Activated CD8-positive, alpha-beta T cell treated with anti-CD3 and anti-CD28 coated beads for 36 hours (primary cell): Measurements from ENCODE around the gene VPREB3. TPM values are rescaled to one million over a fixed set of nuclear protein-coding genes. Genes with fewer than 3 reads are reported as not detected.
A peak's percentile ranks its signal among the peaks of the same experiment; 100 is the strongest.

Experiments
- ATAC-seq: fragments of 200-7000 bp; cut with Tn5 transposase; one replicate; pipeline ENCODE4 v1.10.0; 2021; ENCODE audit warnings: mild to moderate bottlenecking, moderate library complexity
- CTCF ChIA-PET: fragments of 350-600 bp; sonication (Branson Sonifier 250); formaldehyde crosslinking; loops from one replicate; lab custom pipeline; 2021; ENCODE audit warnings: antibody characterized with exemption; lab: Charles Lee
- POLR2A ChIA-PET: fragments of 350-600 bp; sonication (Branson Sonifier 250); formaldehyde crosslinking; loops from one replicate; lab custom pipeline; 2021; ENCODE audit warnings: antibody characterized with exemption; lab: Charles Lee
- DNase-seq: peaks from one replicate; pipeline ENCODE4 v3.0.0-alpha.2; 2020
- H3K27ac Mint-ChIP-seq: one replicate; pipeline ENCODE4 v1.8.0; 2021; ENCODE audit warnings: mild to moderate bottlenecking, mixed read lengths
- H3K27me3 Mint-ChIP-seq: one replicate; pipeline ENCODE4 v1.8.0; 2021; ENCODE audit warnings: mixed read lengths
- H3K36me3 Mint-ChIP-seq: one replicate; pipeline ENCODE4 v1.8.0; 2021; ENCODE audit warnings: low read depth, mixed read lengths
- H3K4me1 Mint-ChIP-seq: one replicate; pipeline ENCODE4 v1.8.0; 2021; ENCODE audit warnings: low read depth, mixed read lengths
- H3K4me3 Mint-ChIP-seq: one replicate; pipeline ENCODE4 v1.8.0; 2021; ENCODE audit warnings: mild to moderate bottlenecking, moderate library complexity, mixed read lengths
- H3K9me3 Mint-ChIP-seq: one replicate; pipeline ENCODE4 v1.8.0; 2021; ENCODE audit warnings: mixed read lengths
- CTCF ChIP-seq: fragments of 200-600 bp; IDR thresholded peaks from one replicate; pipeline ENCODE4 v1.8.0; 2022; ENCODE audit warnings: antibody characterized with exemption, mild to moderate bottlenecking
- intact Hi-C: fragments of 100-400 bp; cut with micrococcal nuclease; formaldehyde crosslinking; loops from one replicate; pipeline ENCODE4 v1.10.0; 2022
- total RNA-seq, 2 experiments: library from RNA; stranded (reverse); gene quantifications; one replicate each; pipeline ENCODE4 v1.2.3, GENCODE V29; 2021

VPREB3 gene
- total RNA-seq, 2 experiments from 2014 or later = not detected

GRCh38 chr22:23716811-23717801 is 37.1 kb downstream of the VPREB3 start:
- POLR2A ChIA-PET = interaction anchor here (0.6 to 3.0 kb wide), 10 partner anchors 12 to 71 kb away, joined by 3 to 27 read pairs (median 4); partner anchors contain the start of gene MMP11
- CTCF ChIA-PET = interaction anchor here (1.0 to 1.7 kb wide), 4 partner anchors 10 to 133 kb away, joined by 3 to 6 read pairs (median 4); no protein-coding TSS in a partner anchor
- peak overlapping the region; percentile 87 for H3K27ac Mint-ChIP-seq
- no peaks in the 10 kb centered on the region for H3K27me3 Mint-ChIP-seq
- intact Hi-C loops = no loop called here
- H3K9me3 Mint-ChIP-seq = no peaks in the 10 kb centered on the region
- ATAC-seq = peak; percentile 91
- peaks cover 19% of the 10 kb centered on the region for H3K36me3 Mint-ChIP-seq
- peaks cover 20% of the 10 kb centered on the region for H3K4me1 Mint-ChIP-seq
- no peak for TF ChIP-seq CTCF
- peak; percentile 85 for DNase-seq
- H3K4me3 Mint-ChIP-seq = peak overlapping the region; percentile 75

GRCh38 chr22:23715806-23716375 is 38.3 kb downstream of the VPREB3 start:
- peak overlapping the region; percentile 75 for H3K4me3 Mint-ChIP-seq
- ChIA-PET CTCF (interaction anchor here (1.7 kb wide), 1 partner anchor 134 kb away, joined by 6 read pairs; no protein-coding TSS in a partner anchor), POLR2A (interaction anchor here (0.6 to 3.0 kb wide), 4 partner anchors 10 to 57 kb away, joined by 3 to 27 read pairs (median 6); partner anchors contain the start of gene MMP11)
- peaks cover 24% of the 10 kb centered on the region for H3K36me3 Mint-ChIP-seq
- H3K27me3 Mint-ChIP-seq = no peaks in the 10 kb centered on the region
- intact Hi-C loops = no loop called here
- DNase-seq (no peak), ATAC-seq (no peak)
- no peaks in the 10 kb centered on the region for H3K9me3 Mint-ChIP-seq
- H3K27ac Mint-ChIP-seq = no peak overlapping the region
- no peak for TF ChIP-seq CTCF
- peaks cover 22% of the 10 kb centered on the region for H3K4me1 Mint-ChIP-seq

GRCh38 chr22:23714596-23715578 is 39.3 kb downstream of the VPREB3 start:
- Mint-ChIP-seq H3K9me3 (no peaks in the 10 kb centered on the region), H3K36me3 (peaks cover 34% of the 10 kb centered on the region), H3K4me1 (peaks cover 28% of the 10 kb centered on the region), H3K27ac (peak overlapping the region; percentile 71), H3K27me3 (no peaks in the 10 kb centered on the region), H3K4me3 (peak overlapping the region; percentile 75)
- POLR2A ChIA-PET = interaction anchor here (3.0 to 4.1 kb wide), 2 partner anchors 18 kb away, joined by 16 to 27 read pairs; no protein-coding TSS in a partner anchor
- peak; percentile 36 for DNase-seq
- no peak for TF ChIP-seq CTCF
- CTCF ChIA-PET = no interaction called here
- ATAC-seq = no peak
- intact Hi-C loops = no loop called here

- POLR2A ChIA-PET = interaction anchor here (0.5 to 4.1 kb wide), 2 partner anchors 17 to 468 kb away, joined by 3 to 16 read pairs; no protein-coding TSS in a partner anchor
Measured at GRCh38 chr22:23713696-23714595, 40.3 kb downstream of the VPREB3 start.

More at GRCh38 chr22:23713696-23714595, 40.3 kb downstream of the VPREB3 start:
- peaks cover 37% of the 10 kb centered on the region for H3K4me1 Mint-ChIP-seq
- peaks cover 44% of the 10 kb centered on the region for H3K36me3 Mint-ChIP-seq
- H3K9me3 Mint-ChIP-seq = no peaks in the 10 kb centered on the region
- no peaks in the 10 kb centered on the region for H3K27me3 Mint-ChIP-seq
- peak overlapping the region; percentile 27 for H3K27ac Mint-ChIP-seq
- intact Hi-C loops = no loop called here
- CTCF ChIA-PET = no interaction called here
- TF ChIP-seq CTCF = no peak
- peak; percentile 59 for DNase-seq
- no peak for ATAC-seq
- no peak overlapping the region for H3K4me3 Mint-ChIP-seq
